OCI-LY3 (cell line): Measurements from ENCODE around the gene SPAG9.

ENCODE experiments used
- EZH2phosphoT487 ChIP-seq: fragments of 200-600 bp; shearing (Covaris generic); IDR thresholded peaks from 2 replicates; pipeline ENCODE4 v1.6.1; 2018; ENCODE audit warnings: antibody characterized with exemption, mixed run types, low read depth
- TF ChIP-seq, protein P1 (sequence below): fragments of 200-600, 300-600 bp; sonication (generic); IDR thresholded peaks from 2 replicates; pipeline ENCODE4 v1.5.1; 2014; ENCODE audit warnings: antibody characterized with exemption, low read length, low read depth

- TF ChIP-seq, protein P1, sequence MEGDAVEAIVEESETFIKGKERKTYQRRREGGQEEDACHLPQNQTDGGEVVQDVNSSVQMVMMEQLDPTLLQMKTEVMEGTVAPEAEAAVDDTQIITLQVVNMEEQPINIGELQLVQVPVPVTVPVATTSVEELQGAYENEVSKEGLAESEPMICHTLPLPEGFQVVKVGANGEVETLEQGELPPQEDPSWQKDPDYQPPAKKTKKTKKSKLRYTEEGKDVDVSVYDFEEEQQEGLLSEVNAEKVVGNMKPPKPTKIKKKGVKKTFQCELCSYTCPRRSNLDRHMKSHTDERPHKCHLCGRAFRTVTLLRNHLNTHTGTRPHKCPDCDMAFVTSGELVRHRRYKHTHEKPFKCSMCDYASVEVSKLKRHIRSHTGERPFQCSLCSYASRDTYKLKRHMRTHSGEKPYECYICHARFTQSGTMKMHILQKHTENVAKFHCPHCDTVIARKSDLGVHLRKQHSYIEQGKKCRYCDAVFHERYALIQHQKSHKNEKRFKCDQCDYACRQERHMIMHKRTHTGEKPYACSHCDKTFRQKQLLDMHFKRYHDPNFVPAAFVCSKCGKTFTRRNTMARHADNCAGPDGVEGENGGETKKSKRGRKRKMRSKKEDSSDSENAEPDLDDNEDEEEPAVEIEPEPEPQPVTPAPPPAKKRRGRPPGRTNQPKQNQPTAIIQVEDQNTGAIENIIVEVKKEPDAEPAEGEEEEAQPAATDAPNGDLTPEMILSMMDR, result no peak
- TF ChIP-seq EZH2phosphoT487, result no peak
Observed at GRCh38 chr17:51018541-51018940, 102.1 kb downstream of the SPAG9 start.
